Activated T-cell treated with anti-CD3 and anti-CD28 coated beads for 24 hours (primary cell): Measurements from ENCODE around the gene ZHX3.

Experiments used
- DNase-seq: peaks from one replicate; pipeline ENCODE4 v3.0.0-alpha.2; 2020; ENCODE audit warnings: low read depth

ZHX3 gene

DNA sequence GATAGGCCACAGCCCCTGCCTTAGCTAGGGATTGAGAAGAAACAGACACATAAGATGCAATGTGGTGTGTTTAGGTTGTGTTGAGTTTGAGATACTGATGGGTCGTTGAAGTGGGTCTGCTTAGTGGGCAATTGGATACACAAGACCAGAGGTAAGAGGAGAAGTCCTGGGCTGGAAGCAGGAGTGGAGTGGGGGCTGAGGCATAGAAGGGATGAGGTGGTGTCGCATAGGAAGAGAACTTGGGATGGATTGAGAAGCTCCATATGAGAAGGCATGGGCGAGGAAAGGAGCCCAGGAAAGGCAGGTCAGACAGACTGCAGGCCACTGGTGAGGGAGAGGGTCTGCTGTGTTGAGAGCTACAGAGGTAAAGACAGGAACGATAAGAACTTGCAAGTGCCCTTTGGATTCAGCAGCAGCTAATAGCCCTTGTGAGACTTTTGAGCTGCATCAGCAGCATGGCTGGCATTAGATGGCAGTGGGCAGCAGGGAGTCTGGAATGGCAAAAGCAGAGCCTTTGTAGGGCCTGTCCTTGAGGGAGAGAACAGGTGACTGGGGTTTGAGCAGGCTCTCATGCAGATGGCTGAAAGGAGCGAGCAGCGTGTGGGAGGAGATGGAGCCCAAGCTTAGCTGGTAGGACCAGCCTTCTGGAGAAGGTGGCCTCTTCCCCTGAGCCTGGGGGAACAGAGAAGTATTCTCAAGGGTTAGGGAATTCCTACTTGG is 147.0 kb downstream of the ZHX3 start:
- no peak for DNase-seq

DNA sequence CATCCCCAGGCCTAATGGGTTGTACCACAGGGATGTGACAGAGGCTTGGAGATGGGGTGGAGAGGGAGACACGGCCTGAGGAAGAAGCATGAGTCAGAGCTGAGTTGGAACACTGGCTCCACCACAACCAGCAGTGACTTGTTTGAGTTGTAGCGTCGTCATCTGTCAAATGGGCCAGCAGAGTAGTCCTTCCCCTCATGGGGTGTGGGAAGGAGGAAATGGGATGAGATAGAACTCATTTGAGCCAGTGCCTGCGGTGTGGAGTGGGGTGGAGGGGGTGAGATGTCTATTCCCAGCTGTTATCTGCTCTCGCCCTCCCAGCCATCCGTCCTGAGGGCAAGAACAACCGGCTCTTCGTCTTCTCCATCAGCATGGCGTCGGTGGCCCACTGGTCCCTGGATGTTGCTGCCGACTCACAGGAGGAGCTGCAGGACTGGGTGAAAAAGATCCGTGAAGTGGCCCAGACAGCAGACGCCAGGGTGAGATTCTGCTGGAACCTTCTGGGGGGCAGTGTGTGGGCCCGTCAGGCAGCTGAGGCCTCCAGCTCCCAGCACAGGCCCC is 147.7 kb downstream of the ZHX3 start:
- DNase-seq: no peak

DNA sequence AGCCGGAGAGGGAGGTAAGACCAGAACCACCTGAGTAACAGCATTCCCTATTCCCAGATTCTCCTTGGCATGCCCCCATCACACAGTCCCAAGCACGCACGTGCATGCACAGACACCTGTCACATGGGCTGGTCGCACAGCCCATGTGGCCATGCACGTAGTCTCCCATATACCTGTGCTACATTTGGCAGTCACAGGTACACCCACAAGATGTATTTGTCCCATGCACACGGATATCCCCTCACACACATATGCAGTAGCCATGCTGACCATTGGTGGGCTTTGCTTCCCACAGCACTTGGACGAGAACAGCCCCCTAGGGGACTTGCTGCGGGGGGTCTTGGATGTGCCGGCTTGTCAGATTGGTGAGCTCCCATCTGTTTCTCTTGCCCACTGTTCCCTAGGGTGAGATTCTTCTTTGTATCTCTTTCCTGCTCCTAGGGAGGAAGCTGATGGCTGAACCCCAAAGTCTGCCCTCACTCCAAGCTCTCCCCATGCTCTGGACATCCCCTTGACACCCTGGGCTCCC is 148.3 kb downstream of the ZHX3 start:
- no peak for DNase-seq

DNA sequence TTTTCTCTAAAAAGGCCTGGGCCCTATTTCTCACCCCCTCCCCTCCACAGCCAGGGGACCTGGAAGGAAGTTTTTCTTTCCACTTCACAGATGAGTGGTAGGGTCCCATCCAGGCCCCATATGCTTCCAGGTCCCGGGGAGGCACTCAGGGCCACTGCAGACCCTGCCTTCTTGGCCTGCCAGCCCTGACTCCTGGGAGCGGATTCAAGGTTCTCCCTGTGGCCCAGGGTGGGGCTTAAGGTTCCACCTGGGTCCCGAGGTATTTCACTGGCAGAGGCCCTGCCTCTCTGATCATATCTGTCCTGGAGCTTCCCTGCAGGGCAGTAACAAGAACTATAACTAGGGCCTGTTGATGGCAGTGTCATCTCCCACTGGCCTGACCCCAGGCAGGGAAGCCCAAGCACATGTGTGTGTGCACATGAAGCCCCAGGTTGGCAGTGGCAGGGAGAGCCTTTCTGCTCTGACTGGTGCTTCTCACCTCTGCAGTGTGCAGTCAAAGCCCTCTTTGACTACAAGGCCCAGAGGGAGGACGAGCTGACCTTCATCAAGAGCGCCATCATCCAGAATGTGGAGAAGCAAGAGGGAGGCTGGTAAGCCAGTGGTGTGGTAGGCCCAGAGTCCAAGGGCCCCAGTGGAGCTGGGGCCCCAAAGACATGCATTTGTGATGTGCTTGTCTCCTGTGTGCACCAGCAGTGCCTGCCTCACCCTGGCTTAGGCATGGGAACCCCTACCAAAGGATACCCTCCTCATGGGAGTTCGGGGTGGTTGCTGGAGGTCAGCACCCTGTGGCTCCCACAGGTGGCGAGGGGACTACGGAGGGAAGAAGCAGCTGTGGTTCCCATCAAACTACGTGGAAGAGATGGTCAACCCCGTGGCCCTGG is 149.0 kb downstream of the ZHX3 start:
- no peak for DNase-seq

DNA sequence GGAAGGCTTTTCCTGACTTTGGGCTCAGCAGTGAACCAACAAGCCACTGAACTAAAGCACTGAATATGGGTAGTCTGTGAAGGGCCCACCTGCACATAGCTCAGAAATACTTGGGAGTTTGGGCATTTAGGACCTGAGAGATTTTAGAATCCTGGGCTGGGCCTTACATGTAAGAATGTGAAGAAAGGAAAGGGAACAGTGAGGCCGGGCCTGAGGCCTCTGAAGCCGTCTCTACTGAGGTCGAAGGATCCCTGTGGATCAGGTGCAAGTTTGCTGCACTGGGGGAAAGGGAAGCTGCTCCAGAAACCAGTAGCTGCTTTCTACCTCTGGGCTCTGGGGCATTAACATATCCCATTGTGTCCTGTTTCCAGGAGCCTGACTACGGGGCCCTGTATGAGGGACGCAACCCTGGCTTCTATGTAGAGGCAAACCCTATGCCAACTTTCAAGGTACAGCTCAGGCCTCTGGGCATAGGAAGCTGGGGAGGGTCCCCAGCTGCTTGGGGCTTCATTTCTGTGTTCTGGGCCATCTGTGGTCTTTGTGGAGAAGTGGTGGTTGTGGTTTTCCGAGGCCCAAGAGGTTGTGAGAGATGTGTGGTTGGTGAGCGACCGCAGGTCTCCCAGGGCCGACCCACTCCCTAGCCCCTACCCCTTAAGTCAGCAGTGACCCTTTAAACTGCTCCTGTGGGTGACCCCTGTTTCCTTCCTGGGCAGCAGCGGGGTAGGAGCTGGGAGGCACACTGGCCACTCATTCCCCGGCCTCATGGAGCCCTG is 149.9 kb downstream of the ZHX3 start:
- no peak for DNase-seq

DNA sequence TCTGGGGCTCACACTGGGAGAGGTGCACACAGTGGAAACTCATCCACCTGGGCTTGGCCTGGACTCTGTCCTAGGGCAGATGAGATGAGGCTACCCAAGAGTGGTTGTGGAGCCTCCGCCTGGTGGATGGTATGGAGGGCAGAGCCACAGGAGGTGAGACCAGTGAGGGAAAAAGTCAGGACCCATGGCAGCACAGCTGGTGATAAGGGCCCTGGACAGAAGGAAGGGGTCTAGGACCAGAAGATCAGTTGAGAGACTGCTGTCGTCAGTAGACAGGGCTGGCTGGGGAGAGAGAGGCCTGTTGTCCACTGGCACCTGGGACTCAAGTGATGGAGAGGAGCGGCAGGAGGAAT is 150.4 kb downstream of the ZHX3 start:
- no peak for DNase-seq

DNA sequence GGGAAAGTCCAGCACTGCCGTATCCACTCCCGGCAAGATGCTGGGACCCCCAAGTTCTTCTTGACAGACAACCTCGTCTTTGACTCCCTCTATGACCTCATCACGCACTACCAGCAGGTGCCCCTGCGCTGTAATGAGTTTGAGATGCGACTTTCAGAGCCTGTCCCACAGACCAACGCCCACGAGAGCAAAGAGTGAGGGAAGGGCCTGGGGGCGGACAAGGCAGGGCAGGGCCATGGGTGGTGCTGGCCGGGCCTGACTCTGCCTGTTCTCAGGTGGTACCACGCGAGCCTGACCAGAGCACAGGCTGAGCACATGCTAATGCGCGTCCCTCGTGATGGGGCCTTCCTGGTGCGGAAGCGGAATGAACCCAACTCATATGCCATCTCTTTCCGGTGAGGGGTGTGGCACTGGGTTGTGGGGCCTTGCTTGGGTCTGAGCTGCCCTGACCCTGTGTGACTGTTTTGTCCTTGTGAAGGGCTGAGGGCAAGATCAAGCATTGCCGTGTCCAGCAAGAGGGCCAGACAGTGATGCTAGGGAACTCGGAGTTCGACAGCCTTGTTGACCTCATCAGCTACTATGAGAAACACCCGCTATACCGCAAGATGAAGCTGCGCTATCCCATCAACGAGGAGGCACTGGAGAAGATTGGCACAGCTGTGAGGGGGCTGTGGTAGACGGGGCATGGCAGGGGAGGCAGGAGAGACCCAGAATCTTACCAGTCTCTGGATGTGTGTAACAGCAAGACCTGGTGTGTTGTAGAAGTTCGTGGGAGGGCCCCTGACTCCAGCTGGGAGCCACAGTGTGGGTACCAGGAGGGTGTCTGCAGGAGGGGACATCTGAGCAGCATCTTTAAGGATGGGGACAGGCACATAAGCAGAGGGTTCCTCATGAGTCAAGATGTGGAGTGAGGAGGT is 151.1 kb downstream of the ZHX3 start:
- no peak for DNase-seq

DNA sequence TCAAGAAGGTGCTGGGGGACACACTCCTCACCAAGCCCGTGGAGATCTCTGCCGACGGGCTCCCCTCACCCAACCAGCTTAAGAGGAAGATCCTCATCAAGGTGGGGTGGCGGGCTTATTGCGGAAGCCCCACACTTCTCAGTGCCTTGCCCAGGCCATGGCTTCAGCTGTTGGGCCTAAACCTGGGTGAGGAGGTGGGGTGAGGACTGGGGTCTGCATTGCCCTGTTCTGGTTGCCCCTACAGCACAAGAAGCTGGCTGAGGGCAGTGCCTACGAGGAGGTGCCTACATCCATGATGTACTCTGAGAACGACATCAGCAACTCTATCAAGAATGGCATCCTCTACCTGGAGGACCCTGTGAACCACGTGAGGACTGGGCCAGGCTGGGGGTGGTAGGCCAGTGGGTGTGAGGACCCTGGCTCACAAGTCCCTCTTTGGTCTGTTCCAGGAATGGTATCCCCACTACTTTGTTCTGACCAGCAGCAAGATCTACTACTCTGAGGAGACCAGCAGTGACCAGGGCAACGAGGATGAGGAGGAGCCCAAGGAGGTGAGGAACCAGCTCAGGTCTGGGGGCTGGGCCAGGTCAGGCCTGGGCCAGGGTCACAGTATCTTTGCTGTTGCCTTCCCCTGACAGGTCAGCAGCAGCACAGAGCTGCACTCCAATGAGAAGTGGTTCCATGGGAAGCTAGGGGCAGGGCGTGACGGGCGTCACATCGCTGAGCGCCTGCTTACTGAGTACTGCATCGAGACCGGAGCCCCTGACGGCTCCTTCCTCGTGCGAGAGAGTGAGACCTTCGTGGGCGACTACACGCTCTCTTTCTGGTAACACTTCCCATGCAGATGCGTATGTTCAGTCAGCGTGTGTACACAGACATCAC is 152.3 kb downstream of the ZHX3 start:
- DNase-seq: no peak

DNA sequence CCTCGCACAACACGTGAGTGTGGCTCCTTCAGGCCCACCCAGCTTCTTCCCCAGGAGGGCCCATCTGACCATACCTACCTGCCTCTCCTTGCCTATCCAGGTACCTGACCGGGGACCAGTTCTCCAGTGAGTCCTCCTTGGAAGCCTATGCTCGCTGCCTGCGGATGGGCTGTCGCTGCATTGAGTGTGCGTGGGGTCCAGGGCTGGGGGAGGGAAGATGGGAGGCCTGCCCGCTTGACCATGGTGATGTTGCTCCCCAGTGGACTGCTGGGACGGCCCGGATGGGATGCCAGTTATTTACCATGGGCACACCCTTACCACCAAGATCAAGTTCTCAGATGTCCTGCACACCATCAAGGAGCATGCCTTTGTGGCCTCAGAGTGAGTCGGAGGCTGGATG is 153.7 kb downstream of the ZHX3 start:
- no peak for DNase-seq

DNA sequence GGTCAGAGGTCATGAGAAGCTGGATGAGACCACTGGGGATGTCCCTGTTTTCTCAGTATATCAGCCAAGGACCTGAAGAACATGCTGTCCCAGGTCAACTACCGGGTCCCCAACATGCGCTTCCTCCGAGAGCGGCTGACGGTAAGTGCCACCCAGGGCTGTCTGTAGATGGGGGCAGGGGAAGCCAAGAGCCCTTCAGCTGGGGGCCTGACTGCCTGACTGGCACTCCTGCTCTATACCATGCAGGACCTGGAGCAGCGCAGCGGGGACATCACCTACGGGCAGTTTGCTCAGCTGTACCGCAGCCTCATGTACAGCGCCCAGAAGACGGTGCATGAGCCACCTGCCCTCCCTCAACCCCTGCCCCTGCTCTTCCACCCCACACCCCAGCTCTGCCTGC is 155.1 kb downstream of the ZHX3 start:
- DNase-seq: no peak

DNA sequence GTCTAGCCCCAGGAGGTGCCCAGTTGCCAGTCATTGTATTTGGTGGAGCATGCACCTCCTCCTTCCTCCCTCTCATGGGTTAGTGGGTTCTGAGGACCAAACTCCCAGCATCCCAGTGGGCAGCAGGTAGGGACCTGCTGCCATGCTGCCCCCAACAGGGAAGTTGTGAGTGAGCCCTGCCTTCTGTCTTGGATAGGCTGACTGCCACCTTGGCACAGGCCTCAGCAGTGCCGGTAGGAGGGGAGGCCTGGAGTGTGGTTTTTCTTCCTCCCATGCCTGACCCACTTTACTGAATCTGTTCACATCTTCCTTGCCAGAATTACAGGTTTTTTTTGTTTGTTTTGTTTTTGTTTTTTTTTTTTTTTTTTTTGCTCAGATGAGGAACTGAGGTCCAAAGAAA is 155.6 kb downstream of the ZHX3 start:
- DNase-seq: no peak

DNA sequence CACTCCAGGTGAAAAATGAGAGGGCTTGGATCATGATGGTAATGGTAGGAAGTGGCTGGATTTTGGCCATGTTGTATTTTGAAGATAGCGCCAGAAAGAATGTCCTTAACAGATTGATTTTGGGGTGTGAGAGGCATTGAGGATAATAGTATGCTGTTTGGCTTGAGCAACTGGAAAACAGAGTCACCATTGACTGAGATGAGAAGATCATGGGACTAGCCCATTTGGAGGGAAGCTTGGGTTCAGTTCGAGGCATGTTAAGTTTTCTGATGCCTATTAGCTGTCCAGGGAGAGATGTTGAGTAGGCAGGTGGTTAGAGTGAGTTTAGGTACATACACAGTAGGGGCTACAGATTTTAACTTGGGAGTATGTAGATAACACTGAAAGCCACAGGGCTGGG is 156.8 kb downstream of the ZHX3 start:
- no peak for DNase-seq

DNA sequence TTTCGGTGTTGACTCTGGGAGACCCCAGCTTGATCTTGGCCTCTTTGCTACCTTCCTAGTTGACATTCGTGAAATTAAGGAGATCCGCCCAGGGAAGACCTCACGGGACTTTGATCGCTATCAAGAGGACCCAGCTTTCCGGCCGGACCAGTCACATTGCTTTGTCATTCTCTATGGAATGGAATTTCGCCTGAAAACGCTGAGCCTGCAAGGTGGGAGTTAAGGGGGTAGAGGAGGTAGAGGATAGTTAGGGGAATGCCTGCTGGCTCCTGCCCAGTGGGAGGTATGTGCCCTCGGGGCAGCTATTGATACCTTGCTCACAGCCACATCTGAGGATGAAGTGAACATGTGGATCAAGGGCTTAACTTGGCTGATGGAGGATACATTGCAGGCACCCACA is 158.0 kb downstream of the ZHX3 start:
- no peak for DNase-seq

DNA sequence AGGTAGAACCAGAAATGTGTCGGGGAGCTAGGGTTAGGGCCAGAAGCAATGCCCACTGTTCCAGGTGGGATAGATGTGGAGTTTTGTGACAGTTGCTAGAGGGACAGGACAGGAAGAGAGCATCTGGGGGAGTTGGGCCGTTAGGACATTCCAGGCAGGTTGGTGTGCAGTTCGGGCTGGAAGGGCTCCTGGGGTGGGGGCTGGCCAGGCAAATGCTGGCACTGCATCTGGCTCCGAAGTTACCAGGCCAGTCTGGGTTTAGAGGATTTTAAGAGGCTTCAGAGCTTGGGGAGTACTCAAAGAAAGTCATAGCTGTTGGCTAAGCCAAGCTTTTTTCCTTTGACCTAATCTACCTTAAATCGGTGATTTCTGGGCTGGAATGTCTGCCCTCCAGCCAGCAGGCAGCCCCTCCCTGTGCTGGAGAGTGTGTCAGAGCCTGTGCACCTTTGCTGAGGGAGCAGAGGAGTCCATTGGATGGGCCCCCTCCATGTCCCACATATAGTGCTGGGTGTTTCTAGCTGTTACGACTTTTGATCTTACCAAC is 159.4 kb downstream of the ZHX3 start:
- DNase-seq: no peak

DNA sequence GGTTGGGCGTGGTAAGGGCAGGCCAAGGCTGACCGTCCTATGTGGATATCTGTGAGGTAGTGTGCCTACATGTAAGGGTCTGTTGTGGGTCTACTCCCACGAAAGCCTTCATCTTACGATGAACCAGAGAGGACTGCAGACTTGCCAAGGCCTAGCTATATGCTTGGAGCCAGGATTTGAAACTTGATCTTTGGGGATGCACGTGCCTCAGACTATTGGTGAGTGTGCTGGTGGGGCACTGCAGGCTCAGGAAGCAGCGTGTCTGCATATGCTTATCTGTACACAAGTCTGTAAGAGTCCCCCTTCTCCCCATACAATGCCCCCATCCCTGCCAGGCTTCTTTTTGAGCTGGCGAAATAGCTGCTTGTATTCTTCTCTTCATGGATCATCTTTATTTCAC is 162.3 kb downstream of the ZHX3 start:
- DNase-seq: no peak

DNA sequence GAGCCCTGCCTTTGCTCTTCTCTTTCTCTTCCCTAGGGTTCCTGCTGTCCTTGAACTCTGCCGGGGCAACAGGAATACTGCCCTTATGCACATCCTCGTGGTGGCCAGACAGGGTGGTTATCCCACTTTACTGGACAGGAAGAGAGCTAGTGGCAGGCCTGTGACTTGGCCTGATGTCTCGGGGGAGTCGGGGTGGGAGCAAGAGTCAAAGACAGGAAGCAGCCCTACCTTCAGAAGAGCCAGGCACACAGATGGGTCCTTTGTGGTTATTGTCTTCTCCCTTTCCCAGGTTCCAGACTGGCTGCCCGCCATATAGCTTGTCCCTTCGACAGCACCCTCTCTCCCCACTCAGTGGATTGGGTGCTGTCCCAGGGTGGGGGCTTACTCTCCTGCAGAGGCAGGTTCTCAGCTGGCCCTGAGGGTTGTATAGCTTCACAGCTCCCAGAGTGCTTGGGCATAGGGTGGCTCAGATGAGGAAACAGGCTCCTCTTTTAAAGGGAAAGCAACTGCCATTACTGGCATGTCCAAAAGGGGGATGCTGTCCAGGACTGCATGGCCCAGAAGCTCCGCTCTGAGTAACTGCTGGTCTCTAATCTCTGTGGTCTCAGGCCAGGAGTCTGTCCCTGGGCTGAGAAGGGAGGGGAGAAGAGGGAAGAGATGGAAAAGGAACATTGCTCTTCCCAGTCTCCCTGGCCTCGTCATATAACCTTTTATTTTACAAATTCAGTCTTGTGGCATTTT is 162.9 kb downstream of the ZHX3 start:
- DNase-seq: no peak

DNA sequence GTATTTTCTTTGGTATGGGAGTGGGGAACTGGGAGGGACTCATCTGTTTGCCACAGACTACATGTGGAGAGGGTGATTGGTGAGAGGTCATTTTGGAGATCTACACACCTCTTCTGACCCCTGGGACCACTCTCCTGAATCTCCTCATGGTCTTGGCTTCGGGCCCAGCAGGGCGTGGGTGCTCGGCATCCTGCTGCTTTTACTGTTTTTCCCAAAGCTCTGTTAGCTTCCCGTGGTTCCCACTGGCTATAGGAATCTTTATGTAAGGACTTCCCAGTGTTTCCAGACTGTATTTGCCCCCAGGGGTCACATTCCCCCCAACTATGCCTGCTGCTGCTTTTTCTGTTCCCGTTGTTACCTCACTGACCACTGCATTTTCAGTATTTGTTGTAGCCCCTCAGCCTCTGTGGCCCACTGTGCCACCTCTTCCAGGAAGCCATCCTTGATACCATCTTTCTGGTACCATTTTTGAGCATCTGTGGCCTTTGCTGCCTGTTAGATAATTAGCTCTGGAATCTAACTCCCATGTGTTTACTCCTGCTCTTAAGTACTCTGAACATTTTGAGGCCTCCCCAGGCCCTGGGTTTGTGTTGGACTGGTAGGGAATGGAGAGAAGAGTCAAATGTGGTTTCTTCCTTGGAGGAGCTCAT is 165.3 kb downstream of the ZHX3 start:
- DNase-seq: no peak

DNA sequence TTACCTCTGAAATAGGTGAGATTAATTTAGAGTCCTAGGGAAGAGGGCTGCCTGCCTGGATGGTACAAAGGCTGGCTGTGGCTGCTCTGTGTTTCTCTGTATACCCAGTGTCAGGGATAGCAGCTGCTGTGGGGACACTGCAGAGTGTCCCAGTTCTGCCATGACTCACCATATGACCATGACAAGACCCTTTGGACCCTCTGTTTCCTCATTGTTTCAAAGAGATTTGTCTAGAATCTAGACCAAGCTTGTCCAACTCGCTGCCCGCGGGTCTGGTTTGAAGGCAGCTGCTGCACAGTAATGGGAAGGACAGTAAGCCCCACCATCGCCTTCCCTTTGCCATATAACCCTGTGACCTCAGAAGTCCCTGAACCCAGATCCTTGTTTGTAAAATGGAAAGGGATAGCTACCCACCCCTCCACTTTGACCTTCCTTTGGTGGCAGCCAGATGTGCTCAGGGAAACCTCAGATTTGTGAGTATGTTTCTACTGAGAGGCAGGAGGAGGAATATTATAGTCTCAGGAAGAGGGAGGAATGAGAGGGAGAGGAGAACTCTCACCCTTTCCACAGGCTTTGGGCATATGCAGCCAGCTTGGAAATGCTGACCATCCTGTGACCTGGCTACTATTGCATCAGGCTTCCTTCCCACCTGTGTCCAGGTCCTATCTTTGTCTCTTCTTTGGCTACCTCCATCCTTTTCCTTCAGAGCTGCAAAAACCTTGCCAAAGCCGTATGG is 166.2 kb downstream of the ZHX3 start:
- DNase-seq: no peak
